K562 (cell line): ENCODE results near the gene OTOP1. TPM values are rescaled to one million over a fixed set of nuclear protein-coding genes. Genes with fewer than 3 reads are reported as not detected.

ENCODE experiments used
- BRD4 ChIP-seq: fragments of 200-600 bp; sonication (generic); IDR thresholded peaks from 2 replicates; pipeline ENCODE4 v1.6.1; 2017; ENCODE audit warnings: inconsistent platforms
- C11orf30 ChIP-seq: fragments of 450-650 bp; IDR thresholded peaks from 2 replicates; pipeline ENCODE4 v1.6.1; 2016; ENCODE audit warnings: low read depth, mild to moderate bottlenecking
- EGR1 ChIP-seq: fragments of 450-650 bp; conservative IDR thresholded peaks from 2 replicates; pipeline ENCODE4 v1.6.1; 2017; ENCODE audit warnings: mild to moderate bottlenecking
- GTF2A2 ChIP-seq: IDR thresholded peaks from 2 replicates; pipeline ENCODE4 v1.6.1; 2016; ENCODE audit warnings: mild to moderate bottlenecking, missing genetic modification characterization, missing compliant biosample characterization
- IFI16 ChIP-seq: fragments of 250-450 bp; sonication (Bioruptor Pico); IDR thresholded peaks from 2 replicates; pipeline ENCODE4 v2.1.2; 2022; ENCODE audit warnings: mild to moderate bottlenecking, inconsistent platforms
- MAFG ChIP-seq: fragments of 450-650 bp; conservative IDR thresholded peaks from 2 replicates; pipeline ENCODE4 v1.6.1; 2016; ENCODE audit warnings: missing genetic modification characterization, missing compliant biosample characterization
- MAFK ChIP-seq: IDR thresholded peaks from 2 replicates; pipeline ENCODE4 v1.6.1; 2011; ENCODE audit warnings: low read length, improper control_type of control experiment
- NCOR1 ChIP-seq: fragments of 450-650 bp; IDR thresholded peaks from 2 replicates; pipeline ENCODE4 v1.6.1; 2016; ENCODE audit warnings: mild to moderate bottlenecking, moderate library complexity
- PURB ChIP-seq: sonication (generic); formaldehyde crosslinking; IDR thresholded peaks from 2 replicates; pipeline ENCODE4 v1.9.0; 2021; ENCODE audit warnings: low read depth, mild to moderate bottlenecking, missing genetic modification reagents
- RBFOX2 ChIP-seq: fragments of 200-400 bp; formaldehyde crosslinking; IDR thresholded peaks from 2 replicates; pipeline ENCODE4 v1.6.1; 2017; ENCODE audit warnings: low read depth, mild to moderate bottlenecking, low read length, moderate library complexity
- SIX5 ChIP-seq, 2 experiments: IDR thresholded peaks; 2 replicates each; pipeline ENCODE4 v1.6.1; 2011; ENCODE audit warnings: low read length in 2 of 2, borderline replicate concordance in 1 of 2, low read depth in 1 of 2, mild to moderate bottlenecking in 1 of 2, moderate library complexity in 1 of 2; ENCODE audit not compliant: insufficient read depth in 1 of 2
- ZNF140 ChIP-seq: fragments of 250-450 bp; sonication (Bioruptor Pico); IDR thresholded peaks from 2 replicates; pipeline ENCODE4 v1.8.0; 2021; ENCODE audit warnings: moderate library complexity, mild to moderate bottlenecking, inconsistent platforms
- ZNF146 ChIP-seq: IDR thresholded peaks from one replicate; pipeline ENCODE4 v1.6.1; 2018; ENCODE audit warnings: missing compliant biosample characterization; ENCODE audit not compliant: unreplicated experiment
- ZNF316 ChIP-seq: fragments of 450-650 bp; IDR thresholded peaks from 2 replicates; pipeline ENCODE4 v1.6.1; 2016
- ZNF444 ChIP-seq: fragments of 250-450 bp; sonication (Bioruptor Pico); IDR thresholded peaks from 2 replicates; pipeline ENCODE4 v1.4.0; 2020; ENCODE audit warnings: mild to moderate bottlenecking, moderate library complexity
- ZNF717 ChIP-seq: fragments of 250-450 bp; sonication (Bioruptor Pico); IDR thresholded peaks from 2 replicates; pipeline ENCODE4 v1.5.0; 2021
- polyA plus RNA-seq, 8 experiments: library from polyadenylated mRNA; depleted of rRNA in 4 of 8; stranded (reverse) in 5 of 8; unstranded in 3 of 8; fragments of >200 nt; fragmentation: Nextera tagmentation in 2 of 8; fragmentation: Illumina TruSeq in 1 of 8; extraction: Ambion mirVana in 2 of 8; extraction: Trizol in 1 of 8; gene quantifications; 2 replicates each; pipeline versions ENCODE4 v1.2.1 to v1.2.3, GENCODE V29; 2011 to 2014; ENCODE audit warnings: inconsistent platforms in 1 of 8, missing spikeins in 1 of 8
- total RNA-seq, 7 experiments: library from RNA; depleted of rRNA in 6 of 7; stranded (reverse); fragments of >200 nt in 6 of 7; fragmentation: Illumina TruSeq in 2 of 7; extraction: Trizol in 2 of 7; gene quantifications; 2 replicates each; pipeline versions ENCODE4 v1.2.1 to v1.2.3, GENCODE V29; 2011 to 2021; ENCODE audit warnings: low replicate concordance in 1 of 7
- TF ChIP-seq, protein P1 (sequence below): fragments of 450-650 bp; IDR thresholded peaks from 2 replicates; pipeline ENCODE4 v1.6.1; 2018; ENCODE audit warnings: mild to moderate bottlenecking, low read depth; ENCODE audit not compliant: partially characterized antibody
- TF ChIP-seq, protein P2 (sequence below): fragments of 450-650 bp; IDR thresholded peaks from 2 replicates; pipeline ENCODE4 v1.6.1; 2018; ENCODE audit not compliant: partially characterized antibody
- TF ChIP-seq, protein P3 (sequence below): fragments of 450-650 bp; IDR thresholded peaks from 2 replicates; pipeline ENCODE4 v1.6.1; 2016; ENCODE audit warnings: missing biosample characterization, missing genetic modification characterization
- TF ChIP-seq, protein P4 (sequence below): fragments of 250-450 bp; sonication (Bioruptor Pico); IDR thresholded peaks from 2 replicates; pipeline ENCODE4 v1.8.0; 2022; ENCODE audit warnings: moderate library complexity, mild to moderate bottlenecking, inconsistent platforms

OTOP1 gene
- total and polyA plus RNA-seq, 9 of the 15 experiments (the other 6 are each of a cell fraction or from before 2014, with no cell fraction given): not detected

DNA sequence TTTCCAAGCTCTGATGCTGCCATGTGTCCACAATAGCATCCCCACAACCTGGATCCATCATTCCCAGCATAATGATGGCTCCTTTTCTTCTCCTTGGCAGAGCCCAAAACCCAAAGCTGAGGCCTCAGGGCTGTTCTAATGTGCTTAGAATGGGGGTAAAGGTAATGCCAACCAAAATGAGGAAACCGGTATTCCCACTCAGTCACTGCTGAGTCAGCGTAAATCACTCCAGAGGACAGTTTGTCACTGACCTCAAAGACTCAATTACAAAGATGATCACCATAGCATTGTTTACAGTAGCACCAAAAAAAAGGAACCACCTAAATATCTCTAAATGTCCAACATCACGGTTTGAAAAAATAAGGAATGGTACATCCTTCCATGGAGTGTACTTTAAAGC lies 41.2 kb downstream of the OTOP1 start (continued):
- no peak for TF ChIP-seq PURB (CRISPR knock-in tag)
- TF ChIP-seq NCOR1: no peak
- TF ChIP-seq ZNF146 (CRISPR knock-in tag): no peak
- no peak for TF ChIP-seq ZNF140 (CRISPR knock-in tag)
- TF ChIP-seq, protein P1, sequence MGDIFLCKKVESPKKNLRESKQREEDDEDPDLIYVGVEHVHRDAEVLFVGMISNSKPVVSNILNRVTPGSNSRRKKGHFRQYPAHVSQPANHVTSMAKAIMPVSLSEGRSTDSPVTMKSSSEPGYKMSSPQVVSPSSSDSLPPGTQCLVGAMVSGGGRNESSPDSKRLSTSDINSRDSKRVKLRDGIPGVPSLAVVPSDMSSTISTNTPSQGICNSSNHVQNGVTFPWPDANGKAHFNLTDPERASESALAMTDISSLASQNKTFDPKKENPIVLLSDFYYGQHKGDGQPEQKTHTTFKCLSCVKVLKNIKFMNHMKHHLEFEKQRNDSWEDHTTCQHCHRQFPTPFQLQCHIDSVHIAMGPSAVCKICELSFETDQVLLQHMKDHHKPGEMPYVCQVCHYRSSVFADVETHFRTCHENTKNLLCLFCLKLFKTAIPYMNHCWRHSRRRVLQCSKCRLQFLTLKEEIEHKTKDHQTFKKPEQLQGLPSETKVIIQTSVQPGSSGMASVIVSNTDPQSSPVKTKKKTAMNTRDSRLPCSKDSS: no peak
- peak; percentile 84 for TF ChIP-seq C11orf30
- no peak for TF ChIP-seq IFI16 (CRISPR knock-in tag)
- TF ChIP-seq GTF2A2: no peak
- no peak for TF ChIP-seq RBFOX2
- TF ChIP-seq MAFK: peak; percentile 93
- TF ChIP-seq, protein P2, sequence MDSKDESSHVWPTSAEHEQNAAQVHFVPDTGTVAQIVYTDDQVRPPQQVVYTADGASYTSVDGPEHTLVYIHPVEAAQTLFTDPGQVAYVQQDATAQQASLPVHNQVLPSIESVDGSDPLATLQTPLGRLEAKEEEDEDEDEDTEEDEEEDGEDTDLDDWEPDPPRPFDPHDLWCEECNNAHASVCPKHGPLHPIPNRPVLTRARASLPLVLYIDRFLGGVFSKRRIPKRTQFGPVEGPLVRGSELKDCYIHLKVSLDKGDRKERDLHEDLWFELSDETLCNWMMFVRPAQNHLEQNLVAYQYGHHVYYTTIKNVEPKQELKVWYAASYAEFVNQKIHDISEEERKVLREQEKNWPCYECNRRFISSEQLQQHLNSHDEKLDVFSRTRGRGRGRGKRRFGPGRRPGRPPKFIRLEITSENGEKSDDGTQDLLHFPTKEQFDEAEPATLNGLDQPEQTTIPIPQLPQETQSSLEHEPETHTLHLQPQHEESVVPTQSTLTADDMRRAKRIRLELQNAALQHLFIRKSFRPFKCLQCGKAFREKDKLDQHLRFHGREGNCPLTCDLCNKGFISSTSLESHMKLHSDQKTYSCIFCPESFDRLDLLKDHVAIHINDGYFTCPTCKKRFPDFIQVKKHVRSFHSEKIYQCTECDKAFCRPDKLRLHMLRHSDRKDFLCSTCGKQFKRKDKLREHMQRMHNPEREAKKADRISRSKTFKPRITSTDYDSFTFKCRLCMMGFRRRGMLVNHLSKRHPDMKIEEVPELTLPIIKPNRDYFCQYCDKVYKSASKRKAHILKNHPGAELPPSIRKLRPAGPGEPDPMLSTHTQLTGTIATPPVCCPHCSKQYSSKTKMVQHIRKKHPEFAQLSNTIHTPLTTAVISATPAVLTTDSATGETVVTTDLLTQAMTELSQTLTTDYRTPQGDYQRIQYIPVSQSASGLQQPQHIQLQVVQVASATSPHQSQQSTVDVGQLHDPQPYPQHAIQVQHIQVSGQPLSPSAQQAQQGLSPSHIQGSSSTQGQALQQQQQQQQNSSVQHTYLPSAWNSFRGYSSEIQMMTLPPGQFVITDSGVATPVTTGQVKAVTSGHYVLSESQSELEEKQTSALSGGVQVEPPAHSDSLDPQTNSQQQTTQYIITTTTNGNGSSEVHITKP: peak; percentile 44
- TF ChIP-seq, protein P3, sequence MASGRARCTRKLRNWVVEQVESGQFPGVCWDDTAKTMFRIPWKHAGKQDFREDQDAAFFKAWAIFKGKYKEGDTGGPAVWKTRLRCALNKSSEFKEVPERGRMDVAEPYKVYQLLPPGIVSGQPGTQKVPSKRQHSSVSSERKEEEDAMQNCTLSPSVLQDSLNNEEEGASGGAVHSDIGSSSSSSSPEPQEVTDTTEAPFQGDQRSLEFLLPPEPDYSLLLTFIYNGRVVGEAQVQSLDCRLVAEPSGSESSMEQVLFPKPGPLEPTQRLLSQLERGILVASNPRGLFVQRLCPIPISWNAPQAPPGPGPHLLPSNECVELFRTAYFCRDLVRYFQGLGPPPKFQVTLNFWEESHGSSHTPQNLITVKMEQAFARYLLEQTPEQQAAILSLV (tag): no peak
- no peak for TF ChIP-seq ZNF717 (CRISPR knock-in tag)
- TF ChIP-seq EGR1: no peak
- TF ChIP-seq ZNF316: peak; percentile 92
- no peak for TF ChIP-seq BRD4
- TF ChIP-seq MAFG (tag): peak; percentile 87
- no peak for TF ChIP-seq ZNF444 (CRISPR knock-in tag)
- TF ChIP-seq, protein P4, sequence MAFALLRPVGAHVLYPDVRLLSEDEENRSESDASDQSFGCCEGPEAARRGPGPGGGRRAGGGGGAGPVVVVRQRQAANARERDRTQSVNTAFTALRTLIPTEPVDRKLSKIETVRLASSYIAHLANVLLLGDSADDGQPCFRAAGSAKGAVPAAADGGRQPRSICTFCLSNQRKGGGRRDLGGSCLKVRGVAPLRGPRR (CRISPR knock-in tag): no peak
- TF ChIP-seq SIX5 (IDR thresholded peaks at IDR 0.05; ENCODE audit: borderline replicate concordance in 1 of 2, insufficient read depth in 1 of 2, low read depth in 1 of 2, low read length in 2 of 2): no peak
